Stimulated activated CD4-positive, alpha-beta T cell treated with anti-CD3 and anti-CD28 coated beads, Interleukin-1b, Interleukin-23, amount 100 ng/mL, for 48 hours (primary cell): ENCODE results near the gene PROKR1.
A peak's percentile ranks its signal among the peaks of the same experiment; 100 is the strongest.
"Not testable (repeated sequence)": the region's sequence is repeated elsewhere in the genome, so short reads cannot be mapped to it uniquely, and the experiment has no call there.

ENCODE experiments used
- DNase-seq: peaks from one replicate; pipeline ENCODE4 v3.0.0-alpha.2; 2020

PROKR1 gene

GRCh38 chr2:68643011-68643873, at the start of gene PROKR1:
Gene PROKR1 (plus strand): TSS chr2:68643579. CDS start chr2:68645822, 2,243 bp downstream.
- DNase-seq = no peak

- DNase-seq = no peak
These were observed 49.3 kb upstream of the PROKR1 start for GRCh38 chr2:68594041-68594440.

GRCh38 chr2:68594674-68595492, 48.5 kb upstream of the PROKR1 start:
- peak; percentile 27 for DNase-seq

GRCh38 chr2:68595493-68595785, 47.9 kb upstream of the PROKR1 start:
- DNase-seq = not testable (repeated sequence)

- DNase-seq = not testable (repeated sequence)
These were observed 42.9 kb upstream of the PROKR1 start for GRCh38 chr2:68600495-68600894.

GRCh38 chr2:68603059-68603458, 40.3 kb upstream of the PROKR1 start:
- no peak for DNase-seq

GRCh38 chr2:68604077-68604476, 39.3 kb upstream of the PROKR1 start:
- DNase-seq = no peak

- no peak for DNase-seq
These were observed 37.4 kb upstream of the PROKR1 start for GRCh38 chr2:68605939-68606338.

- no peak for DNase-seq
These were observed 36.6 kb upstream of the PROKR1 start for GRCh38 chr2:68606759-68607158.

- DNase-seq = no peak
These were observed 35.5 kb upstream of the PROKR1 start for GRCh38 chr2:68607837-68608236.

- DNase-seq = no peak
These were observed 30.4 kb upstream of the PROKR1 start for GRCh38 chr2:68612765-68613519.

- no peak for DNase-seq
These were observed 22.6 kb upstream of the PROKR1 start for GRCh38 chr2:68620772-68621171.

- DNase-seq = no peak
These were observed 19.6 kb upstream of the PROKR1 start for GRCh38 chr2:68623820-68624219.

GRCh38 chr2:68627615-68628014, 15.8 kb upstream of the PROKR1 start:
- no peak for DNase-seq

- DNase-seq = no peak
These were observed 11.4 kb upstream of the PROKR1 start for GRCh38 chr2:68632021-68632420.

GRCh38 chr2:68637047-68637446, 6.3 kb upstream of the PROKR1 start:
- DNase-seq = no peak

GRCh38 chr2:68643874-68644485, 601 bp downstream of the PROKR1 start:
- DNase-seq = no peak

GRCh38 chr2:68645523-68645922, 2.1 kb downstream of the PROKR1 start:
- DNase-seq = no peak

GRCh38 chr2:68646303-68646702, 2.9 kb downstream of the PROKR1 start:
- no peak for DNase-seq

GRCh38 chr2:68650645-68651044, 7.3 kb downstream of the PROKR1 start:
- no peak for DNase-seq

- DNase-seq = peak; percentile 29
These were observed 9.7 kb downstream of the PROKR1 start for GRCh38 chr2:68653034-68653433.

GRCh38 chr2:68653538-68653982, 10.2 kb downstream of the PROKR1 start:
- DNase-seq = peak; percentile 51

GRCh38 chr2:68658266-68658665, 14.9 kb downstream of the PROKR1 start:
- no peak for DNase-seq
